ENCODE data around the gene PARP8. TPM values are rescaled to one million over a fixed set of nuclear protein-coding genes. Genes with fewer than 3 reads are reported as not detected.
A peak's percentile ranks its signal among the peaks of the same experiment; 100 is the strongest.

PARP8 gene
- total RNA-seq, 2 experiments from 2014 or later: 181 to 200 TPM

GRCh38 chr5:50704730-50705129 is 38.3 kb downstream of the PARP8 start:
- TF ChIP-seq CTCF (IDR thresholded peaks at IDR 0.05): no peak
- Histone ChIP-seq H3K27ac (ENCODE audit: low read depth in 1 of 2, low read length in 2 of 2) (no peak overlapping the region), H3K9me3 (ENCODE audit: control insufficient read depth in 1 of 2, insufficient read depth in 1 of 2, low read length in 2 of 2) (no peaks in the 10 kb centered on the region), H3K4me1 (ENCODE audit: insufficient read depth, low read length) (peaks cover 13% of the 10 kb centered on the region), H3K27me3 (ENCODE audit: control insufficient read depth in 1 of 2, insufficient read depth in 2 of 2, low read length in 2 of 2) (no peaks in the 10 kb centered on the region), H3K36me3 (ENCODE audit: insufficient read depth, low read length) (no peaks in the 10 kb centered on the region), H3K4me3 (ENCODE audit: low read length) (no peak overlapping the region)
- intact Hi-C loops (cut with DNase I, micrococcal nuclease): no loop called here
- ChIA-PET CTCF (interaction anchor here (1.2 kb wide), 1 partner anchor 308 kb away, joined by 3 read pairs; no protein-coding TSS in a partner anchor), POLR2A (no interaction called here)
- H3K27me3 Mint-ChIP-seq: no peaks in the 10 kb centered on the region
- DNase-seq (no peak), ATAC-seq (ENCODE audit: poor library complexity) (no peak)
- H3K4me3 Mint-ChIP-seq: no peak overlapping the region
- H3K4me1 Mint-ChIP-seq (ENCODE audit: low read depth): peaks cover 97% of the 10 kb centered on the region
- peaks cover 21% of the 10 kb centered on the region for H3K36me3 Mint-ChIP-seq (ENCODE audit: low read depth)
- H3K9me3 Mint-ChIP-seq: no peaks in the 10 kb centered on the region
- peak overlapping the region; percentile 81 for H3K27ac Mint-ChIP-seq

- H3K27me3 ChIP-seq (ENCODE audit: control insufficient read depth in 1 of 2, insufficient read depth in 2 of 2, low read length in 2 of 2): no peaks in the 10 kb centered on the region
- no peaks in the 10 kb centered on the region for H3K36me3 ChIP-seq (ENCODE audit: insufficient read depth, low read length)
- H3K9me3 ChIP-seq (ENCODE audit: control insufficient read depth in 1 of 2, insufficient read depth in 1 of 2, low read length in 2 of 2): no peaks in the 10 kb centered on the region
- ATAC-seq (ENCODE audit: poor library complexity): no peak
- Mint-ChIP-seq H3K4me1 (ENCODE audit: low read depth) (peaks cover 91% of the 10 kb centered on the region), H3K4me3 (peak overlapping the region; percentile 55), H3K27me3 (no peaks in the 10 kb centered on the region), H3K27ac (peak overlapping the region; percentile 92), H3K36me3 (ENCODE audit: low read depth) (peaks cover 7% of the 10 kb centered on the region), H3K9me3 (no peaks in the 10 kb centered on the region)
- intact Hi-C loops (cut with DNase I, micrococcal nuclease): no loop called here
- TF ChIP-seq CTCF (IDR thresholded peaks at IDR 0.05): no peak
- no peak for DNase-seq
- H3K4me3 ChIP-seq (ENCODE audit: low read length): no peak overlapping the region
- ChIA-PET CTCF (no interaction called here), POLR2A (no interaction called here)
- peaks cover 22% of the 10 kb centered on the region for H3K4me1 ChIP-seq (ENCODE audit: insufficient read depth, low read length)
- peak overlapping the region in 1 of 2 donors; percentile 30 for H3K27ac ChIP-seq (ENCODE audit: low read depth in 1 of 2, low read length in 2 of 2)
Measured at GRCh38 chr5:50709471-50709870, 43.0 kb downstream of the PARP8 start.

- intact Hi-C loops (cut with DNase I, micrococcal nuclease): loop anchor here (1.0 to 5.0 kb wide), 3 partner anchors 34 to 49 kb away; no protein-coding TSS in a partner anchor
- Mint-ChIP-seq H3K9me3 (no peaks in the 10 kb centered on the region), H3K4me1 (ENCODE audit: low read depth) (peaks cover 91% of the 10 kb centered on the region), H3K27me3 (no peaks in the 10 kb centered on the region), H3K36me3 (ENCODE audit: low read depth) (peaks cover 8% of the 10 kb centered on the region), H3K27ac (peak overlapping the region; percentile 92), H3K4me3 (peak overlapping the region; percentile 85)
- POLR2A ChIA-PET: interaction anchor here (1.1 to 1.8 kb wide), 3 partner anchors 11 to 43 kb away, joined by 3 to 13 read pairs (median 5); partner anchors contain the start of gene PARP8
- no peak for TF ChIP-seq CTCF (IDR thresholded peaks at IDR 0.05)
- H3K36me3 ChIP-seq (ENCODE audit: insufficient read depth, low read length): no peaks in the 10 kb centered on the region
- CTCF ChIA-PET: interaction anchor here (1.6 kb wide), 1 partner anchor 37 kb away, joined by 3 read pairs; no protein-coding TSS in a partner anchor
- no peaks in the 10 kb centered on the region for H3K9me3 ChIP-seq (ENCODE audit: control insufficient read depth in 1 of 2, insufficient read depth in 1 of 2, low read length in 2 of 2)
- no peaks in the 10 kb centered on the region for H3K27me3 ChIP-seq (ENCODE audit: control insufficient read depth in 1 of 2, insufficient read depth in 2 of 2, low read length in 2 of 2)
- H3K4me3 ChIP-seq (ENCODE audit: low read length): peak overlapping the region; percentile 34
- H3K27ac ChIP-seq (ENCODE audit: low read depth in 1 of 2, low read length in 2 of 2): peak overlapping the region; percentile 71 to 74
- peak in 1 of 14 experiments; percentile 17 for DNase-seq
- peaks cover 29% of the 10 kb centered on the region for H3K4me1 ChIP-seq (ENCODE audit: insufficient read depth, low read length)
- peak; percentile 35 for ATAC-seq (ENCODE audit: poor library complexity)
Measured at GRCh38 chr5:50710838-50711237, 44.4 kb downstream of the PARP8 start.

Data from CD4-positive, alpha-beta T cell (primary cell).